Stimulated activated memory B cell treated with anti-CD40 and anti-IgM and Interleukin-4, amounts not matched to agents 10 μg/mL and 1 μg/mL and 100 μg/mL, for 72 hours (primary cell): ENCODE measurements around the gene CDH12.
"Not testable (repeated sequence)": the region's sequence is repeated elsewhere in the genome, so short reads cannot be mapped to it uniquely, and the experiment has no call there.

Experiments used
- ATAC-seq: fragments of 150-1000 bp; cut with Tn5 transposase; 2 replicates; pipeline ENCODE4 v1.10.0; 2021
- H3K27ac Mint-ChIP-seq: one replicate; pipeline ENCODE4 v1.8.0; 2022; ENCODE audit warnings: mild to moderate bottlenecking, mixed read lengths
- H3K27me3 Mint-ChIP-seq: one replicate; pipeline ENCODE4 v1.8.0; 2022; ENCODE audit warnings: mixed read lengths
- H3K36me3 Mint-ChIP-seq: one replicate; pipeline ENCODE4 v1.8.0; 2022; ENCODE audit warnings: mixed read lengths
- H3K4me1 Mint-ChIP-seq: one replicate; pipeline ENCODE4 v1.8.0; 2022; ENCODE audit warnings: mixed read lengths
- H3K4me3 Mint-ChIP-seq: one replicate; pipeline ENCODE4 v1.8.0; 2022; ENCODE audit warnings: mild to moderate bottlenecking, moderate library complexity, mixed read lengths
- H3K9me3 Mint-ChIP-seq: one replicate; pipeline ENCODE4 v1.8.0; 2022; ENCODE audit warnings: mixed read lengths

CDH12 gene

GRCh38 chr5:22516497-22516896 lies 336.6 kb downstream of the CDH12 start:
- H3K27ac Mint-ChIP-seq, H3K36me3 Mint-ChIP-seq, H3K4me1 Mint-ChIP-seq, ATAC-seq, H3K9me3 Mint-ChIP-seq, H3K27me3 Mint-ChIP-seq, H3K4me3 Mint-ChIP-seq: not testable (repeated sequence)

GRCh38 chr5:22514231-22514630 lies 338.9 kb downstream of the CDH12 start:
- Mint-ChIP-seq H3K36me3 (no peaks in the 10 kb centered on the region), H3K27ac (no peak overlapping the region), H3K9me3 (no peaks in the 10 kb centered on the region), H3K27me3 (no peaks in the 10 kb centered on the region), H3K4me1 (no peaks in the 10 kb centered on the region), H3K4me3 (no peak overlapping the region)
- ATAC-seq = no peak

DNA sequence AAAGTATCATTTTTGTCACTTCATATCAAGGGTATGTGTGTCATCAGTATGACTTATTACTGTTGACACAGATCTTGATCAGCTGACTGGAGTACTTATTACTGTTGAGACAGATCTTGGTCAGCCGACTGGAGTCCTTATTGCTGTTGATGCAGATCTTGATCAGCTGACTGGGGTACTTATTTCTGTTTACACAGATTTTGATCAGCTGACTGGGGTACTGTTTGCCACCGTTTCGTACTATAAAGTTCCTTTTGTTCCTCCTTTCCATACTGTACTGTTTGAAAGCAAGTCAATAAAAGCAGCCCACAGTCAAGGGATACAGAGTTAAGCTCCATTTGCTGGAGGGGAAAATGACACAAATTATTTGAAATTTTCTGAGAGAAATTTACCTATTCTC lies 347.3 kb downstream of the CDH12 start:
- Mint-ChIP-seq H3K27ac (no peak overlapping the region), H3K4me3 (no peak overlapping the region), H3K4me1 (no peaks in the 10 kb centered on the region), H3K27me3 (no peaks in the 10 kb centered on the region), H3K36me3 (no peaks in the 10 kb centered on the region), H3K9me3 (peaks cover 7% of the 10 kb centered on the region)
- ATAC-seq = no peak

DNA sequence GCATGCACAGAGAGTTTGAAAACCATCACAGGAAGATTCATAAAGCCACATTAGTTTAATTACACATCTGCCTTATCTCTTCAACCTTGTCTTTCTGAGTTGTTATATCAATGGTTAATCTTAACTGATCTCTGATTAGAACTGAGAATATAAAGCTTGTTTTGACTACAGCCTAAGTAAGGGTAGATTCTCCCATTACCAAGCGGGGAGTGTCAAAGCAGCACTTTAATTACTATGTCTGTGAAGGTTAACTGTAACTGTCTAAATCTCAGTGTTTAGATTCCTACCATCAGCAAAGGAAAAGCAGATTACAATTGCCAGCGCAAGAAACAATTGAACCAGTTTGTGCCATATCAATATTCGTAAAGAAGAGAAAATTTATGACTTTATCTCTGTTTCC lies 348.7 kb downstream of the CDH12 start:
- no peak overlapping the region for H3K27ac Mint-ChIP-seq
- no peak overlapping the region for H3K4me3 Mint-ChIP-seq
- peaks cover 7% of the 10 kb centered on the region for H3K9me3 Mint-ChIP-seq
- H3K4me1 Mint-ChIP-seq = no peaks in the 10 kb centered on the region
- ATAC-seq = no peak
- H3K36me3 Mint-ChIP-seq = no peaks in the 10 kb centered on the region
- no peaks in the 10 kb centered on the region for H3K27me3 Mint-ChIP-seq

DNA sequence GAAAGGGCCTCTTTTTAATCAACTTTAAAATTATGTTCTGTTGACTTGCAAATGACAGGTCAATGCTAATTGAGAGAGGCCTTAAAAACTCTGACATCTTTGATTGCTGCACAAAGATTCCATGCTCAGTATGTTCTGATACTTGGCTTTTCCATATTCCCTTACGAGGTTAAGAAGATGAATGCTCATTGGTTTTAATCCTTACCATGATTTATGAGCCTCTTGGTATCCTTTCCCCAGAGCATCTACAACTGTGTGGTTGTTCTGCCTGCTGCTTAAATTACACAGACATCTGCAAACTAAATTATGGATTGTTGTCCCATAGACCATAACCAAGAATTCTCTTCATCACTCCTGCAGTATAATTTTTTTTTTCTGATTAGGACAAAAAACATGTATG lies 352.6 kb downstream of the CDH12 start:
- Mint-ChIP-seq H3K27me3 (no peaks in the 10 kb centered on the region), H3K36me3 (no peaks in the 10 kb centered on the region), H3K4me3 (no peak overlapping the region), H3K4me1 (no peaks in the 10 kb centered on the region), H3K27ac (no peak overlapping the region), H3K9me3 (peaks cover 7% of the 10 kb centered on the region)
- no peak for ATAC-seq

DNA sequence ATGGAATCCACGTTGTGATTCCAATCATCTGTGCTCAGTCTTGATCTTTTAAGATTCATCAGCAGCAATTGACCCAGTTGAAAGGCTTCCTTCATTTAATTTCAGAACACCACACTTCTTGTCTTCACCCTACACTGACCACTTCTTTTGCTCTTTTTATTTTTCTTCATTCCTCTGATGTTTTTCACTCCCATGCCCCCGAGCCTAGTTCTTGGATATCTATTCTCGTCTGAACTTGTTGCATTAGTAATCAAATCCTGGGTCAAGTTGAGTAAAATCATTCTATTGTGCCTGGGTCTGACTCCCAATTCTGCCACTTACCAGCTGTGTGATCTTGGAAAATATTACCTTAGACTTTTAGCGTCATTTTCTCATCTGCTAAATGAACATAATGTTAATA lies 356.5 kb downstream of the CDH12 start:
- H3K27ac Mint-ChIP-seq = no peak overlapping the region
- no peaks in the 10 kb centered on the region for H3K36me3 Mint-ChIP-seq
- no peak overlapping the region for H3K4me3 Mint-ChIP-seq
- H3K9me3 Mint-ChIP-seq = peaks cover 5% of the 10 kb centered on the region
- no peak for ATAC-seq
- H3K4me1 Mint-ChIP-seq = no peaks in the 10 kb centered on the region
- no peaks in the 10 kb centered on the region for H3K27me3 Mint-ChIP-seq

DNA sequence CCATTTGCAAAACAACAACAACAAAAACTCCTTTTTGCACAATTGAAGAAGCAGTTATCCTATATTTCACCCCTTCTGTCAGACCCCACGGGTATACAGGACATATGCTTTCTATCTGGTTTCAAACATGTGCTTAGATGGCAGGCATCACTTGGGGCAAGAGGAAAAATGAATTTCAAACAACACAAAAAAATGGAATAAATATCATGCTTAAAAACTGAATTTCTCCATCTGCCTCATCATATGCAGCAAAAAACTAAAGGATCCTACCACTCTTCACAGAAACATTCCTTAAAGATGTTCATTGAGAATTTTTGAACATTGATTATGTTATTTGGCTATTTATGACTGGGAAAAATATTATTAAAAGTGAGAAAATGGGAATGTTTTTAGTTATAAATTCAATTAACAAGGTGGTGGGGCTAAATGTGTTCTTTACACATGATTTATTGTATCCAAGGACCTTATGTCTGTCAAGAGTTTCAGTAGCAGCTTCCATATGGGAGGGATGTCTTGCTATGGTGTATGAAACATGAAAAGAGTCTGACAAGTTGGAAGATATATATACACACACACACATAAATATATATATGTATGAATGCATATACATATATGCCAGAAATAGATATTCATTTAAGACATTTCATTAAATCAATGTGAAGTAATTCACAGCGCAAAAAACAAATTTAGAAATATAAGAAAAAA lies 358.0 kb downstream of the CDH12 start:
- H3K27me3 Mint-ChIP-seq = no peaks in the 10 kb centered on the region
- H3K9me3 Mint-ChIP-seq = peaks cover 9% of the 10 kb centered on the region
- H3K36me3 Mint-ChIP-seq = no peaks in the 10 kb centered on the region
- ATAC-seq = no peak
- H3K4me3 Mint-ChIP-seq = no peak overlapping the region
- H3K4me1 Mint-ChIP-seq = no peaks in the 10 kb centered on the region
- H3K27ac Mint-ChIP-seq = no peak overlapping the region

- ATAC-seq = no peak
- no peaks in the 10 kb centered on the region for H3K27me3 Mint-ChIP-seq
- peaks cover 12% of the 10 kb centered on the region for H3K9me3 Mint-ChIP-seq
- no peaks in the 10 kb centered on the region for H3K36me3 Mint-ChIP-seq
- H3K27ac Mint-ChIP-seq = no peak overlapping the region
- no peak overlapping the region for H3K4me3 Mint-ChIP-seq
- no peaks in the 10 kb centered on the region for H3K4me1 Mint-ChIP-seq
Observed at GRCh38 chr5:22488427-22488826, 364.7 kb downstream of the CDH12 start.

DNA sequence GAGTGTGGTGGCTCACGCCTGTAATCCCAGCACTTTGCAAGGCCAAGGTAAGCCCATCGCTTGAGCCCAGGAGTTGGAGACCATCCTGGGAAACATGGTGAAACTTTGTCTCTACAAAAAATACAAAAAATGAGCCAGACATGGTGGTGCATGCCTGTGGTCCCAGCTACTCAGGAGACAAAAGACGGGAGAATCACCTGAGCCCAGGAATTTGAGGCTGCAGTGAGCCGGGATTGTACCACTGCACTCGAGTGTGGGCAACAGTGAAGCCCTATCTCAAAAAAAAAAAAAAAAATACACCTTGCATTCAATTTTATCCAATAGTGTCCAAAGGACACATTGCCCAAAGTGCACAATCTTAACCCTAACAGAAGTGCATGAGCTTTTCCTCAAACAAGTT lies 372.8 kb downstream of the CDH12 start:
- no peak overlapping the region for H3K27ac Mint-ChIP-seq
- no peak for ATAC-seq
- no peak overlapping the region for H3K4me3 Mint-ChIP-seq
- no peaks in the 10 kb centered on the region for H3K27me3 Mint-ChIP-seq
- H3K36me3 Mint-ChIP-seq = no peaks in the 10 kb centered on the region
- H3K4me1 Mint-ChIP-seq = no peaks in the 10 kb centered on the region
- H3K9me3 Mint-ChIP-seq = peaks cover 3% of the 10 kb centered on the region

- Mint-ChIP-seq H3K27ac (no peak overlapping the region), H3K9me3 (peaks cover 3% of the 10 kb centered on the region), H3K4me3 (no peak overlapping the region), H3K4me1 (no peaks in the 10 kb centered on the region), H3K27me3 (no peaks in the 10 kb centered on the region), H3K36me3 (no peaks in the 10 kb centered on the region)
- ATAC-seq = no peak
Observed at GRCh38 chr5:22473886-22474285, 379.3 kb downstream of the CDH12 start.

GRCh38 chr5:22471154-22471553 lies 382.0 kb downstream of the CDH12 start:
- no peak for ATAC-seq
- Mint-ChIP-seq H3K27me3 (no peaks in the 10 kb centered on the region), H3K4me3 (no peak overlapping the region), H3K36me3 (no peaks in the 10 kb centered on the region), H3K9me3 (peaks cover 2% of the 10 kb centered on the region), H3K4me1 (no peaks in the 10 kb centered on the region), H3K27ac (no peak overlapping the region)

DNA sequence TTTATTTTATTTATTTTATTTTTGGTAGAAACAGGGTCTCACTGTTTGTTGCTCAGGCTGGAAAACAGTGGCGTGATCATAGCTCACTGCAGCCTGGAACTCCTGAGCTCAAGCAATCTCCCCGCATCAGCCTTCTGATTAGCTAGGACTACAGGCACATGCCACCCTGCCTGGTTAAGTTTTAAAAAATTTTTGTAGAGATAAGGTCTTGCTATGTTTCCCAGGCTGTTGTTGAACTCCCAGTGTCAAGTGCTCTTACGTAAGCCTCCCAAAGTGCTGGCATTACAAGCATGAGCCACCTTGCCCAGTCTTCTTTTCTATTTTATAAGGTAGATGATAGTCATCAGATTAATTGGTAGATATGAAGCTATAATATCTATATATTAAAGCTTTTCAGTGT lies 382.7 kb downstream of the CDH12 start:
- no peak overlapping the region for H3K4me3 Mint-ChIP-seq
- H3K9me3 Mint-ChIP-seq = peaks cover 3% of the 10 kb centered on the region
- H3K27me3 Mint-ChIP-seq = no peaks in the 10 kb centered on the region
- H3K36me3 Mint-ChIP-seq = no peaks in the 10 kb centered on the region
- H3K27ac Mint-ChIP-seq = no peak overlapping the region
- no peaks in the 10 kb centered on the region for H3K4me1 Mint-ChIP-seq
- no peak for ATAC-seq

GRCh38 chr5:22465616-22466015 lies 387.5 kb downstream of the CDH12 start:
- Mint-ChIP-seq H3K36me3 (no peaks in the 10 kb centered on the region), H3K9me3 (peaks cover 3% of the 10 kb centered on the region), H3K4me3 (no peak overlapping the region), H3K4me1 (no peaks in the 10 kb centered on the region), H3K27me3 (no peaks in the 10 kb centered on the region), H3K27ac (no peak overlapping the region)
- ATAC-seq = no peak

DNA sequence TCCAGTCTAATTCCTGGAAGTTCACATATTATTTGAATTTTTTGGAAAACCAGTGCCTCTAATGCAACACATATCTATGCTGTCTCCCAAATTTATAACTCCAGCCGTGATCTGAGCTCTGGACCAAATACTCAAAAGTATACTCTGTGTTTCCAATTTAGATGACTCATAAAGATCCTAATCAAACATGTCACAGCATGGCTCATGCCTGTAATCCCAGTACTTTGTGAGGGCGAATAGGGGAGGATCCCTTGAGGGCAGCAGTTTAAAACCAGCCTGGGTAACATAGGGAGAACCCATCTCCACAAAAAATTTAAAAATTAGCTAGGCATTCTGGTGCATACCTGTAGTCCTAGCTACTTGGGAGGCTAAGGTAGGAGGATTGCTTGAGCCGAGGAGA lies 388.0 kb downstream of the CDH12 start:
- peaks cover 3% of the 10 kb centered on the region for H3K9me3 Mint-ChIP-seq
- no peak overlapping the region for H3K27ac Mint-ChIP-seq
- H3K4me3 Mint-ChIP-seq = no peak overlapping the region
- no peaks in the 10 kb centered on the region for H3K27me3 Mint-ChIP-seq
- H3K4me1 Mint-ChIP-seq = no peaks in the 10 kb centered on the region
- ATAC-seq = no peak
- no peaks in the 10 kb centered on the region for H3K36me3 Mint-ChIP-seq

- H3K9me3 Mint-ChIP-seq = no peaks in the 10 kb centered on the region
- no peaks in the 10 kb centered on the region for H3K36me3 Mint-ChIP-seq
- H3K4me1 Mint-ChIP-seq = no peaks in the 10 kb centered on the region
- no peak overlapping the region for H3K27ac Mint-ChIP-seq
- H3K27me3 Mint-ChIP-seq = no peaks in the 10 kb centered on the region
- no peak for ATAC-seq
- H3K4me3 Mint-ChIP-seq = no peak overlapping the region
Observed at GRCh38 chr5:22460189-22460588, 393.0 kb downstream of the CDH12 start.

DNA sequence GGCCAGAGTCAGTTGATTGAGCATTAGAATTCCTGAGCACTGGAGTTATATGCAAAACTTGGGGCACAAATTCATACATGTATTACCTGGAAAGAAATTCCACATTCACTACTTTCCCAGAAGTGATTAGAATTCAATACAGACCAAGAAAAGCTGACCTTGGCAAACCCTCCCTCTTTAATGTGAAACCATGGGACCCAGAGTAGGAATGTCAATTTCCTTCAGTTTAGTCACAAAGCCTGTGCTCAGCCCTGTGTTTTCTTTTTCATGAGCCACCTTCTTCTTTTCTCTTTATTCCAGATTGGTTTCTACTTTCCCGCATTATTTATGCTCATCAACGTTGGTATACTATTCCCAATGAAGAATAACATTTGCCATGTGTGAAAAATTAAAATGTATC lies 420.2 kb downstream of the CDH12 start:
- H3K27me3 Mint-ChIP-seq = no peaks in the 10 kb centered on the region
- H3K4me3 Mint-ChIP-seq = no peak overlapping the region
- H3K27ac Mint-ChIP-seq = no peak overlapping the region
- no peaks in the 10 kb centered on the region for H3K36me3 Mint-ChIP-seq
- H3K4me1 Mint-ChIP-seq = no peaks in the 10 kb centered on the region
- no peak for ATAC-seq
- H3K9me3 Mint-ChIP-seq = peaks cover 4% of the 10 kb centered on the region

DNA sequence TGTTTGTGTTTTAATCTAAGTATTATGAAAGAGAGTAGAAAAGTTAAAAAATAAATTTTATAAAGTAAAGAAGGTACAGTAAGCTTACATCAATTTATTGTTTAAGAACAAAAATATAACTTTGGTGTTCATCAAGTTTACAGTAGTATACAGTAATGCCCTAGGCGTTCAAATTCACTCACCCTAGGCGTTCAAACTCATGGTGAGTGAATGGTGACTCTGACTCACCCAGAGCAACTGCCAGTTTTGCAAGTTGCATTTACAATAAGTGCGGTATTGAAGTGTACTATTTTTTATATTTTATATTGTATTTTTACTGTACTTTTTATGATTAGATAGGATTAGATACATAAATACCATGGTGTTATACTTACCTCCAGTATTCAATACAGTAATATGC lies 421.3 kb downstream of the CDH12 start:
- H3K27me3 Mint-ChIP-seq = no peaks in the 10 kb centered on the region
- H3K9me3 Mint-ChIP-seq = peaks cover 6% of the 10 kb centered on the region

More for the DNA sequence above, 421.3 kb downstream of the CDH12 start:
- no peaks in the 10 kb centered on the region for H3K36me3 Mint-ChIP-seq
- H3K4me3 Mint-ChIP-seq = no peak overlapping the region
- no peak overlapping the region for H3K27ac Mint-ChIP-seq
- no peak for ATAC-seq
- no peaks in the 10 kb centered on the region for H3K4me1 Mint-ChIP-seq
